T-helper 17 cell (primary cell): ENCODE measurements around the gene PLCXD1. TPM values are rescaled to one million over a fixed set of nuclear protein-coding genes. Genes with fewer than 3 reads are reported as not detected.
"Not testable (repeated sequence)": the region's sequence is repeated elsewhere in the genome, so short reads cannot be mapped to it uniquely, and the experiment has no call there.

Experiments
- ATAC-seq: fragments of 150-1000 bp; cut with Tn5 transposase; 2 replicates; pipeline ENCODE4 v1.10.0; 2021; ENCODE audit warnings: mild to moderate bottlenecking, moderate library complexity
- DNase-seq, 3 donors: peaks; one replicate each; pipeline versions ENCODE4 v3.0.0 to v3.0.0-alpha.2; 2020 to 2021
- H3K9me3 ChIP-seq: one replicate; pipeline ENCODE4 v1.7.0; 2013; ENCODE audit warnings: low read length, mild to moderate bottlenecking; ENCODE audit not compliant: control insufficient read depth, poor library complexity, severe bottlenecking
- H3K27ac Mint-ChIP-seq: one replicate; pipeline ENCODE4 v1.8.0; 2022; ENCODE audit warnings: mild to moderate bottlenecking, moderate library complexity, mixed read lengths
- H3K27me3 Mint-ChIP-seq: one replicate; pipeline ENCODE4 v1.8.0; 2022; ENCODE audit warnings: mixed read lengths
- H3K36me3 Mint-ChIP-seq: one replicate; pipeline ENCODE4 v1.8.0; 2022; ENCODE audit warnings: low read depth, mixed read lengths
- H3K4me1 Mint-ChIP-seq: one replicate; pipeline ENCODE4 v1.8.0; 2022; ENCODE audit warnings: mild to moderate bottlenecking, mixed read lengths
- H3K4me3 Mint-ChIP-seq: one replicate; pipeline ENCODE4 v1.8.0; 2022; ENCODE audit warnings: mild to moderate bottlenecking, moderate library complexity, mixed read lengths
- total RNA-seq, 4 donors: library from RNA in 2 of 4; stranded (reverse) in 2 of 4; gene quantifications; one replicate each; pipeline ENCODE4 v1.2.3 and lab custom pipeline; 2022 to 2026

PLCXD1 gene
- total RNA-seq (10 to 100 TPM; 13.0 to 17.9 TPM), total RNA-seq (lab: John Stamatoyannopoulos, UW) (13.9 to 21.6 reads per million in 2 donors)

GRCh38 chrX:281166-281999 is at the start of gene PLCXD1:
PLCXD1 (plus strand) TSS chrX:281381; CDS start chrX:284188, 2,807 bp downstream.
- no peaks in the 10 kb centered on the region for H3K36me3 Mint-ChIP-seq
- no peak for DNase-seq

GRCh38 chrX:231637-232277 is 49.4 kb upstream of the PLCXD1 start:
- H3K9me3 ChIP-seq, H3K4me3 Mint-ChIP-seq, DNase-seq, H3K27me3 Mint-ChIP-seq, H3K27ac Mint-ChIP-seq, H3K4me1 Mint-ChIP-seq, H3K36me3 Mint-ChIP-seq: not testable (repeated sequence)
- ATAC-seq, result peak; percentile 96

More at GRCh38 chrX:281166-281999, at the start of gene PLCXD1:
- Mint-ChIP-seq H3K4me3 (peak within 1 kb of the TSS; percentile 71), H3K27ac (no peak within 1 kb of the TSS), H3K4me1 (peaks cover 9% of the 10 kb centered on the region), H3K27me3 (no peaks in the 10 kb centered on the region)
- no peaks in the 10 kb centered on the region for H3K9me3 ChIP-seq
- no peak for ATAC-seq

GRCh38 chrX:232278-232655 is 48.9 kb upstream of the PLCXD1 start:
- not testable (repeated sequence) for H3K4me3 Mint-ChIP-seq, H3K27me3 Mint-ChIP-seq, H3K27ac Mint-ChIP-seq, H3K36me3 Mint-ChIP-seq, H3K9me3 ChIP-seq, H3K4me1 Mint-ChIP-seq, DNase-seq
- ATAC-seq, result peak; percentile 46

GRCh38 chrX:236201-236600 is 45.0 kb upstream of the PLCXD1 start:
- not testable (repeated sequence) for H3K27me3 Mint-ChIP-seq, H3K9me3 ChIP-seq, H3K4me1 Mint-ChIP-seq, DNase-seq, H3K4me3 Mint-ChIP-seq, ATAC-seq, H3K36me3 Mint-ChIP-seq, H3K27ac Mint-ChIP-seq

GRCh38 chrX:250965-251364 is 30.2 kb upstream of the PLCXD1 start:
- no peaks in the 10 kb centered on the region for H3K9me3 ChIP-seq
- H3K4me1 Mint-ChIP-seq, result peaks cover 16% of the 10 kb centered on the region
- DNase-seq (no peak), ATAC-seq (no peak)
- H3K27me3 Mint-ChIP-seq, result no peaks in the 10 kb centered on the region
- H3K27ac Mint-ChIP-seq, result peak overlapping the region; percentile 44
- H3K36me3 Mint-ChIP-seq, result no peaks in the 10 kb centered on the region
- peak overlapping the region; percentile 28 for H3K4me3 Mint-ChIP-seq

GRCh38 chrX:251396-252243 is 29.6 kb upstream of the PLCXD1 start:
- not testable (repeated sequence) for DNase-seq, H3K27me3 Mint-ChIP-seq, ATAC-seq, H3K9me3 ChIP-seq, H3K36me3 Mint-ChIP-seq
- Mint-ChIP-seq H3K27ac (peak overlapping the region; percentile 44), H3K4me1 (peaks cover 16% of the 10 kb centered on the region), H3K4me3 (peak overlapping the region; percentile 28)

- Mint-ChIP-seq H3K4me1 (peaks cover 16% of the 10 kb centered on the region), H3K27me3 (no peaks in the 10 kb centered on the region), H3K27ac (peak overlapping the region; percentile 44), H3K36me3 (no peaks in the 10 kb centered on the region), H3K4me3 (no peak overlapping the region)
- no peak for DNase-seq
- no peak for ATAC-seq
- no peaks in the 10 kb centered on the region for H3K9me3 ChIP-seq
These were observed 28.8 kb upstream of the PLCXD1 start for GRCh38 chrX:252244-252956.

- no peaks in the 10 kb centered on the region for H3K9me3 ChIP-seq
- Mint-ChIP-seq H3K4me1 (peaks cover 16% of the 10 kb centered on the region), H3K4me3 (no peak overlapping the region), H3K36me3 (no peaks in the 10 kb centered on the region), H3K27me3 (no peaks in the 10 kb centered on the region), H3K27ac (no peak overlapping the region)
- ATAC-seq, result no peak
- DNase-seq, result no peak
These were observed 28.3 kb upstream of the PLCXD1 start for GRCh38 chrX:252957-253291.

- Mint-ChIP-seq H3K27ac (no peak overlapping the region), H3K36me3 (no peaks in the 10 kb centered on the region), H3K4me3 (no peak overlapping the region), H3K4me1 (peaks cover 16% of the 10 kb centered on the region), H3K27me3 (no peaks in the 10 kb centered on the region)
- no peak for ATAC-seq
- H3K9me3 ChIP-seq, result no peaks in the 10 kb centered on the region
- DNase-seq, result no peak
These were observed 27.5 kb upstream of the PLCXD1 start for GRCh38 chrX:253451-254297.

- no peaks in the 10 kb centered on the region for H3K9me3 ChIP-seq
- ATAC-seq (no peak), DNase-seq (no peak)
- Mint-ChIP-seq H3K27ac (no peak overlapping the region), H3K4me3 (no peak overlapping the region), H3K36me3 (no peaks in the 10 kb centered on the region), H3K4me1 (peaks cover 16% of the 10 kb centered on the region), H3K27me3 (no peaks in the 10 kb centered on the region)
These were observed 26.5 kb upstream of the PLCXD1 start for GRCh38 chrX:254630-255215.

GRCh38 chrX:255923-256331 is 25.3 kb upstream of the PLCXD1 start:
- H3K9me3 ChIP-seq, result no peaks in the 10 kb centered on the region
- Mint-ChIP-seq H3K4me1 (peaks cover 14% of the 10 kb centered on the region), H3K4me3 (no peak overlapping the region), H3K27ac (no peak overlapping the region), H3K36me3 (no peaks in the 10 kb centered on the region), H3K27me3 (no peaks in the 10 kb centered on the region)
- DNase-seq, result no peak
- ATAC-seq, result no peak

GRCh38 chrX:257054-257453 is 24.1 kb upstream of the PLCXD1 start:
- H3K4me1 Mint-ChIP-seq, H3K9me3 ChIP-seq, H3K27ac Mint-ChIP-seq, H3K4me3 Mint-ChIP-seq, H3K27me3 Mint-ChIP-seq, H3K36me3 Mint-ChIP-seq, DNase-seq, ATAC-seq: not testable (repeated sequence)
